BLaER1 treated with 17β-estradiol and CSF1 and Interleukin-3, amounts not matched to agents 10 nM and 100 nM (cell line): ENCODE data around the gene GSS.
"Not testable (repeated sequence)": the region's sequence is repeated elsewhere in the genome, so short reads cannot be mapped to it uniquely, and the experiment has no call there.

Experiments
- H3K27ac ChIP-seq, 11 experiments: shearing (Covaris generic); formaldehyde crosslinking; 2 replicates each; pipeline ENCODE4 v1.8.1; 2022
- H3K27me3 ChIP-seq, 11 experiments: shearing (Covaris generic); formaldehyde crosslinking; 2 replicates each; pipeline ENCODE4 v1.8.1; 2022
- H3K36me3 ChIP-seq, 11 experiments: shearing (Covaris generic); formaldehyde crosslinking; 2 replicates each; pipeline ENCODE4 v1.8.1; 2022
- H3K4me1 ChIP-seq, 10 experiments: shearing (Covaris generic); formaldehyde crosslinking; 2 replicates each; pipeline ENCODE4 v1.8.1; 2022
- H3K4me2 ChIP-seq, 11 experiments: shearing (Covaris generic); formaldehyde crosslinking; 2 replicates each; pipeline ENCODE4 v1.8.1; 2022
- H3K4me3 ChIP-seq, 10 experiments: shearing (Covaris generic); formaldehyde crosslinking; 2 replicates each; pipeline ENCODE4 v1.8.1; 2022
- H3K9ac ChIP-seq, 11 experiments: shearing (Covaris generic); formaldehyde crosslinking; 2 replicates each; pipeline ENCODE4 v1.8.1; 2022
- H3K9me3 ChIP-seq, 11 experiments: shearing (Covaris generic); formaldehyde crosslinking; replicated peaks in 1 of 11; 2 replicates each; pipeline ENCODE4 v1.8.1; 2022
- H4K20me1 ChIP-seq, 11 experiments: shearing (Covaris generic); formaldehyde crosslinking; 2 replicates each; pipeline ENCODE4 v1.8.1; 2022
- Cebpa-rat ChIP-seq, 11 experiments: shearing (Covaris generic); IDR thresholded peaks; 2 replicates each; pipeline ENCODE4 v1.8.1; 2022

GSS gene

DNA sequence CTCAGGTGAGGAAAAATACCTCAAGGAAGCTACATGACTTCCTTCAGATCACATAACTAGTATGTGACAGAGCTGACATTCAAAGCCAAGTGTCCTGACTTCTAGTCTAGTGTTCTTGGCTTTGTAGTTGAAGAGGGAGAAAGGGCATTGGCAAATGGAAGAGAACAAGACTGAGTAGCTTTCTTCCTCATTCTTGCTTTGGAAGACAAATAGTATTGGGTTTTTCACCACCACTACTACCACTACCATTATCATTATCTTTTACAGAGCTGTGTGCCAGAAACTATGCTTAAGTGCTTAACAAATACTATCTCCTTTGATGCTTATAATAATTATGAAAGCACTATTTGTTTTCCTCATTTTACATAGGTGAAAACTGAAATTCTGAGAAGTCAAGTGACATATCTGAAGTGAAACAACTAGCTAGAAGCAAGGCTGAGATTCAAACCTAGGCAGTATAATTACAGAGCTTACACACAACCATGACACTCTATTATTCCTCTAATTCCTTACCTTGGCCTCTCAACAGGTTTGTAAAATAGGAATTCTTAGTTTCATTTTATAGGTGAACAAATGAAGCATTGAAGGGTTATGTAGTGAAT lies 72.4 kb downstream of the GSS start:
- Histone ChIP-seq H3K36me3 (peaks cover 22 to 56% (median 34%) of the 10 kb centered on the region in 11 experiments), H4K20me1 (peaks cover 0 to 6% (median 0%) of the 10 kb centered on the region in 11 experiments; a peak in 1 of 22 replicates), H3K9ac (no peak overlapping the region), H3K9me3 (no peaks in the 10 kb centered on the region), H3K4me3 (no peak overlapping the region), H3K4me1 (peaks cover 0 to 3% (median under 1%) of the 10 kb centered on the region in 10 experiments; a peak in 7 of 20 replicates), H3K27me3 (no peaks in the 10 kb centered on the region), H3K27ac (no peak overlapping the region), H3K4me2 (no peak overlapping the region)
- no peak for TF ChIP-seq Cebpa-rat (IDR thresholded peaks at IDR 0.05)

DNA sequence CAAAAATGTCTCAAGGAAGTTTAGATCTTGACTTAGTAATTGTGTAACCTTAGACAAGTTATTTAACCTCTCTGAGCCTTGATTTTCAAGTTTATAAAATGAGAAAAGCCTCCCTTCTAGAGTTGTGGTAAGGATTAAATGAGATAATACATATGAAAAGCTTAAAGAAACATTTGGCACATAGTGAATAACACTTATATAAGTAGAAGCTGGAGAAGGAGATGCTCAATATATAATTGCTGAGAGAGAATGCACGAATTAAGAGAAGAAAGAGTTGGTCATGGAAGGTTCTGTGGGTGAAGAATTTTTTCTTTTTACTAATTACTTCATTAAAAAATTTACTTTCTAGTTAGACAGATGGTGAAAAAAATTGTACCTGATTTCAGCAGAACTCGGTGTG lies 73.9 kb downstream of the GSS start:
- Histone ChIP-seq H4K20me1 (peaks cover 0 to 6% (median 0%) of the 10 kb centered on the region in 11 experiments; a peak in 2 of 22 replicates), H3K36me3 (peaks cover 22 to 45% (median 31%) of the 10 kb centered on the region in 11 experiments)

DNA sequence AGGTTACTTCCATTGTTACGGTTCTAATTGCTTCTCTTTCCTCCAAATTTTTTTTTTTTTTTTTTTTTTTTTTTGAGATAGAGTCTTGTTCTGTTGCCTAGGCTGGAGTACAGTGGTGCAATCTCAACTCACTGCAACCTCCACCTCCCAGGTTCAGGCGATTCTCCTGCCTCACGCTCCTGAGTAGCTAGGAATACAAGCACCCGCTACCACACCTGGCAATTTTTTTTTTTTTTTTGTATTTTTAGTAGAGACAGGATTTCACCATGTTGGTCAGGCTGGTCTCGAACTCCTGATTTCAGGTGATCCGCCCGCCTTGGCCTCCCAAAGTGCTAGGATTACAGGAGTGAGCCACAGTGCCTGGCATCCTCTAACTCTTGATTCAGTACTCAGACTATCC lies 74.6 kb downstream of the GSS start:
- H3K4me1 ChIP-seq, result peaks cover under 1 to 11% (median 7%) of the 10 kb centered on the region in 10 experiments; a peak in 14 of 20 replicates

More for the DNA sequence above, 73.9 kb downstream of the GSS start:
- Histone ChIP-seq H3K9ac (no peak overlapping the region), H3K27ac (no peak overlapping the region), H3K4me1 (peaks cover 0 to 11% (median 7%) of the 10 kb centered on the region in 10 experiments; a peak in 14 of 20 replicates), H3K9me3 (no peaks in the 10 kb centered on the region), H3K27me3 (no peaks in the 10 kb centered on the region), H3K4me2 (no peak overlapping the region), H3K4me3 (no peak overlapping the region)
- TF ChIP-seq Cebpa-rat (IDR thresholded peaks at IDR 0.05), result no peak

DNA sequence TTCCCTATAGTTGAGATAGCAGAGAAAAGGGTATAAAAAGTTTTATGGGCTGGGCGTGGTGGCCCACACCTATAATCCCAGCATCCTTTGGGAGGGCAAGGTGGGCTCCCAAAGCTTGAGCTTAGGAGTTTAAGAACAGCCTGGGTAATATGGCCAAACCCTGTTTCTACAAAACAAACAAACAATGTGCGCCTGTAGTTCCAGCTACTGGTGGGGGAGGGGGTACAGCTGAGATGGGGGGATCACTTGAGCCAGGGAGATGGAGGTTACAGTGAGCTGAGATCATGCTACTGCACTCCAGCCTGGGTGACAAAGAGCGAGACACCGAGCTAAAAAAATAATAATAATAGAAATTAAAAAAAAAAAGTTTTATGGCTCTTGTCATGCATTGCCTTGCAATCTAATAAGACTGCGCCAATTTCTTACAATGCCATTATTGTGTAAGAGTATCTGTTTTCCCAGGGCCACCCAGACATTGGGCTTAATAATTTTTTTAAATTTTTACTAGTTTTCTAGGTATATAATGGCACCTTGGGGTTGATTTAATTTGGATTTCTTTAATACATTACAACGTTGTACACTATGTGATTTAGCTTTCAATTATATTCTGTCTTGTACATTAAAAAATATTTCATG lies 75.3 kb downstream of the GSS start:
- no peaks in the 10 kb centered on the region for H3K27me3 ChIP-seq
- H4K20me1 ChIP-seq, result peaks cover 0 to 6% (median 0%) of the 10 kb centered on the region in 11 experiments; a peak in 2 of 22 replicates
- H3K4me3 ChIP-seq, result no peak overlapping the region
- H3K36me3 ChIP-seq, result peaks cover 18 to 33% (median 29%) of the 10 kb centered on the region in 11 experiments
- H3K9ac ChIP-seq, result no peak overlapping the region
- H3K4me1 ChIP-seq, result peaks cover 7 to 17% (median 13%) of the 10 kb centered on the region in 10 experiments
- H3K27ac ChIP-seq, result no peak overlapping the region
- no peak overlapping the region for H3K4me2 ChIP-seq
- H3K9me3 ChIP-seq, result no peaks in the 10 kb centered on the region
- no peak for TF ChIP-seq Cebpa-rat (IDR thresholded peaks at IDR 0.05)

More for the DNA sequence above, 74.6 kb downstream of the GSS start:
- H3K4me2 ChIP-seq, H3K27ac ChIP-seq, H3K9me3 ChIP-seq, H3K27me3 ChIP-seq, H3K4me3 ChIP-seq, H3K9ac ChIP-seq, H4K20me1 ChIP-seq: not testable (repeated sequence)
- peaks cover 18 to 39% (median 31%) of the 10 kb centered on the region in 11 experiments for H3K36me3 ChIP-seq
